Heart right ventricle (tissue), 16 donors: ENCODE measurements around the gene MRPL18. TPM values are rescaled to one million over a fixed set of nuclear protein-coding genes. Genes with fewer than 3 reads are reported as not detected.

Experiments
- ATAC-seq, 8 donors: fragments of 200-7000 bp; cut with Tn5 transposase; one replicate each; pipeline ENCODE4 v1.9.1; 2020; ENCODE audit warnings: mild to moderate bottlenecking in 8 of 8, moderate library complexity in 8 of 8, moderate number of reproducible peaks in 1 of 8
- DNase-seq, 2 donors: peaks; one replicate each; pipeline ENCODE4 v3.0.0-alpha.2; 2020
- H3K27ac ChIP-seq, 10 donors: fragments of 200-600 bp; sonication (generic) in 2 of 10; one replicate each; pipeline versions ENCODE4 v1.5.0 to v1.8.0; 2020 to 2022; ENCODE audit warnings: mild to moderate bottlenecking in 3 of 10
- H3K27me3 ChIP-seq, 7 donors: fragments of 200-600 bp; one replicate each; pipeline ENCODE4 v1.8.0; 2021 to 2022; ENCODE audit warnings: mild to moderate bottlenecking in 2 of 7
- H3K36me3 ChIP-seq, 9 donors: fragments of 200-600 bp; sonication (generic) in 1 of 9; one replicate each; pipeline versions ENCODE4 v1.5.0 to v1.8.0; 2020 to 2022; ENCODE audit warnings: mild to moderate bottlenecking in 2 of 9
- H3K4me1 ChIP-seq, 9 donors: fragments of 200-600 bp; sonication (generic) in 1 of 9; one replicate each; pipeline versions ENCODE4 v1.5.0 to v1.8.0; 2020 to 2022; ENCODE audit warnings: mild to moderate bottlenecking in 4 of 9
- H3K4me3 ChIP-seq, 10 donors: fragments of 200-600 bp; sonication (generic) in 2 of 10; one replicate each; pipeline versions ENCODE4 v1.5.0 to v1.8.0; 2020 to 2022; ENCODE audit warnings: mild to moderate bottlenecking in 7 of 10, moderate library complexity in 2 of 10
- H3K9me3 ChIP-seq, 11 donors: fragments of 200-600 bp in 10 of 11; sonication (generic) in 2 of 11; one replicate each; pipeline versions ENCODE4 v1.5.0 to v1.8.0; 2013 to 2022; ENCODE audit warnings: mild to moderate bottlenecking in 2 of 11, control low read depth in 1 of 11, moderate library complexity in 1 of 11
- WGBS, 2 donors: extraction: QIAGEN DNeasy Blood & Tissue Kit; methylation state at CpG; one replicate each; pipeline ENCODE4 v1.1.7; 2013; ENCODE audit warnings: inconsistent platforms in 1 of 2; 5-methylcytosine and 5-hydroxymethylcytosine counted together
- intact Hi-C, 10 donors: fragments of 100-400 bp; cut with DNase I; formaldehyde crosslinking; loops; one replicate each; pipeline versions ENCODE4 v1.11.1 to v1.14.2; 2022
- polyA plus RNA-seq, 2 donors: library from polyadenylated mRNA; stranded (reverse); fragments of 200-250 nt; gene quantifications; one replicate each; pipeline ENCODE4 v1.2.3, GENCODE V29; 2013
- total RNA-seq, 10 donors: library from RNA; stranded (reverse); fragmentation: NEBNext Ultra II Directional in 3 of 10; extraction: Animal tissue kit (Norgen Biotek cat#: 25700) in 3 of 10; gene quantifications; one replicate each; pipeline versions ENCODE4 v1.2.1 to v1.2.4, GENCODE V29; 2021 to 2023
- TF ChIP-seq, protein P1 (sequence below), 9 donors: fragments of 200-600 bp; sonication (generic) in 2 of 9; IDR thresholded peaks; one replicate each; pipeline versions ENCODE4 v1.5.0 to v1.8.0; 2021 to 2022; ENCODE audit warnings: antibody characterized with exemption in 9 of 9, mild to moderate bottlenecking in 5 of 9, moderate library complexity in 1 of 9
- donor health status: Arrhythmogenic right ventricular cardiomyopathy.
- donor health status: ischemic (EF 13 %, LVEDD 7.1; RV severe dilation, severe dysfunction).
- donor health status: healthy with polysubstance abuse.
- donor health status: DM: no; HTN: yes; CAD: no.
- donor health status: DM: no; HTN: no; CAD: no.
- donor health status: ischemic (EF 25% LVEDD 6.9; RV normal size, moderate dysfunction).
- donor health status: ischemic (EF 25% LVEDD 5.7; RV mildly dilated, moderate dysfunction).
- donor health status: healthy.
- donor health status: DM: yes; HTN: yes; CAD: no.
- donor health status: Ischemic cardiomyopathy.
- donor health status: ischemic (EF 35%, LVEDD 5.7; RV mildly dilated, moderate dysfunction).
- donor health status: nonischemic (EF 11% LVEDD 7.7; RV severe dilation, severe dysfunction).
- donor health status: DM: yes; HTN: yes; CAD: no.
- donor health status: PGD.
- donor health status: ischemic (EF 29% LVEDD 5.4; RV normal size, mild dysfunction).
- donor health status: nonischemic (EF 23%, LVEDD 6.1; RV moderate dilation, normal function).

The MRPL18 gene
- total and polyA plus RNA-seq, 12 donors = 53.9 to 131 (median 59.8) TPM

DNA sequence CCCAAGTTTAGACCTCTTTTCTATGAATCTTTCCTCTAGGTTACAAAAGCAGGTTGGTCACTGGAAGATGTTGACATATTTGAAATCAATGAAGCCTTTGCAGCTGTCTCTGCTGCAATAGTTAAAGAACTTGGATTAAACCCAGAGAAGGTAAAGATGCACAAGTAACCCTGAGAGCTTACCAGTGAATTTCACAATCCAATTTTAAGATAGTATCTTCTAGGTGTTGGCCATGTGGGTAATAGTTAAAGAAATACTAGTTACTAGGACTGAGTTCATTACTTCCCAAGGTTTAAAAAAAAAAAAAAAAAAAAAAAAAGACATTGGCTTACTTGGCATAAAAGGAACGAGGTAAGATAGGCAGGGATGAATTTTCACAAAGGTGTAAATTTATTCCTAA lies 12.1 kb upstream of the MRPL18 start:
- Histone ChIP-seq H3K27ac (no peak overlapping the region), H3K9me3 (no peaks in the 10 kb centered on the region), H3K4me1 (no peaks in the 10 kb centered on the region), H3K36me3 (peaks cover 0 to 98% (median 58%) of the 10 kb centered on the region in 9 donors), H3K4me3 (no peak overlapping the region), H3K27me3 (no peaks in the 10 kb centered on the region)
- intact Hi-C loops = no loop called here
- DNase-seq (no peak), ATAC-seq (no peak)
- TF ChIP-seq, protein P1, sequence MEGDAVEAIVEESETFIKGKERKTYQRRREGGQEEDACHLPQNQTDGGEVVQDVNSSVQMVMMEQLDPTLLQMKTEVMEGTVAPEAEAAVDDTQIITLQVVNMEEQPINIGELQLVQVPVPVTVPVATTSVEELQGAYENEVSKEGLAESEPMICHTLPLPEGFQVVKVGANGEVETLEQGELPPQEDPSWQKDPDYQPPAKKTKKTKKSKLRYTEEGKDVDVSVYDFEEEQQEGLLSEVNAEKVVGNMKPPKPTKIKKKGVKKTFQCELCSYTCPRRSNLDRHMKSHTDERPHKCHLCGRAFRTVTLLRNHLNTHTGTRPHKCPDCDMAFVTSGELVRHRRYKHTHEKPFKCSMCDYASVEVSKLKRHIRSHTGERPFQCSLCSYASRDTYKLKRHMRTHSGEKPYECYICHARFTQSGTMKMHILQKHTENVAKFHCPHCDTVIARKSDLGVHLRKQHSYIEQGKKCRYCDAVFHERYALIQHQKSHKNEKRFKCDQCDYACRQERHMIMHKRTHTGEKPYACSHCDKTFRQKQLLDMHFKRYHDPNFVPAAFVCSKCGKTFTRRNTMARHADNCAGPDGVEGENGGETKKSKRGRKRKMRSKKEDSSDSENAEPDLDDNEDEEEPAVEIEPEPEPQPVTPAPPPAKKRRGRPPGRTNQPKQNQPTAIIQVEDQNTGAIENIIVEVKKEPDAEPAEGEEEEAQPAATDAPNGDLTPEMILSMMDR (IDR thresholded peaks at IDR 0.05) = no peak
- 52 to 64% methylated on average over 1 of the region's 1 CpG for WGBS, 2 donors

- WGBS, 2 donors = 77 to 78% methylated on average over 3 of the region's 3 CpGs
- Histone ChIP-seq H3K9me3 (no peaks in the 10 kb centered on the region), H3K36me3 (peaks cover 0 to 98% (median 62%) of the 10 kb centered on the region in 9 donors), H3K4me1 (no peaks in the 10 kb centered on the region), H3K4me3 (no peak overlapping the region), H3K27ac (no peak overlapping the region), H3K27me3 (no peaks in the 10 kb centered on the region)
- ATAC-seq (no peak), DNase-seq (no peak)
- TF ChIP-seq, protein P1 (IDR thresholded peaks at IDR 0.05) = no peak
- intact Hi-C loops = no loop called here
Observed at GRCh38 chr6:159778542-159779103, 11.6 kb upstream of the MRPL18 start.

DNA sequence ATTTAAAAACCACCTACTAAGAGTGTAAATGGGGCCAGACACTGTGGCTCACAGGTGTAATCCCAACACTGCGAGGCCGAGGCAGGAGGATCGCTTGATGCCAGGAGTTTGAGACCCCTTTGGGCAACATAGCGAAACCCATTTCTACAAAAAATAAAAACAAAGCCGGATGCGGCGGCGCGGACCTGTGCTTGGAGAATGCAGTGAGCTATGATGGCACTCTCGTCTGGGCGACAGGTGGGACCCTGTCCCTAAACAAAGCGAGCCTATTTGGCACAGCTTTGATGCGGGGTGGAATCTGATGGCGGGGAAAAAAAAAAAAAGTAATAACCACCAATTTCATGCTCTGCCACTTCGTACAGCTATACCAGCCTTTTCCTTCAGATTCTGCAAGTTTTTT lies 2.0 kb upstream of the MRPL18 start:
- peak overlapping the region; percentile 92 to 99 (median 98) for H3K4me3 ChIP-seq
- H3K27me3 ChIP-seq = no peaks in the 10 kb centered on the region
- no peaks in the 10 kb centered on the region for H3K9me3 ChIP-seq
- H3K27ac ChIP-seq = peak overlapping the region in 8 of 10 donors; percentile 79 to 97 (median 94)
- DNase-seq (no peak), ATAC-seq (no peak)
- WGBS, 2 donors = 28 to 32% methylated on average over 15 of the region's 15 CpGs
- H3K4me1 ChIP-seq = peaks cover 12 to 63% (median 45%) of the 10 kb centered on the region in 9 donors
- intact Hi-C loops = loop anchor here in 7 of 10 donors (2.0 to 10.0 kb wide), 10 partner anchors 25 to 96 kb away; partner anchors contain the start of genes WTAP (in 3 of the 7), ACAT2 (in 2 of the 7) and SOD2 (in 2 of the 7)
- peaks cover 0 to 68% (median 23%) of the 10 kb centered on the region in 9 donors for H3K36me3 ChIP-seq
- TF ChIP-seq, protein P1 (IDR thresholded peaks at IDR 0.05) = no peak

- Histone ChIP-seq H3K9me3 (no peaks in the 10 kb centered on the region), H3K27ac (peak overlapping the region; percentile 76 to 97 (median 92)), H3K4me1 (peaks cover 12 to 63% (median 45%) of the 10 kb centered on the region in 9 donors), H3K36me3 (peaks cover 0 to 68% (median 18%) of the 10 kb centered on the region in 9 donors), H3K4me3 (peak overlapping the region; percentile 92 to 99 (median 98)), H3K27me3 (no peaks in the 10 kb centered on the region)
- TF ChIP-seq, protein P1 (IDR thresholded peaks at IDR 0.05) = no peak
- DNase-seq (peak; percentile 17 to 29), ATAC-seq (peak in 3 of 8 donors; percentile 0 to 20 (median 10))
- 0% methylated on average over 58 to 60 of the region's 60 CpGs for WGBS, 2 donors
- intact Hi-C loops = loop anchor here in 7 of 10 donors (2.0 to 10.0 kb wide), 10 partner anchors 26 to 97 kb away; partner anchors contain the start of genes WTAP (in 3 of the 7), ACAT2 (in 2 of the 7) and SOD2 (in 2 of the 7)
Observed at GRCh38 chr6:159788753-159789376, 1.4 kb upstream of the MRPL18 start.
